Kidney capillary endothelial cell (primary cell): Measurements from ENCODE around the gene SPON1.
"Not testable (repeated sequence)": the region's sequence is repeated elsewhere in the genome, so short reads cannot be mapped to it uniquely, and the experiment has no call there.

Experiments used
- DNase-seq: peaks from one replicate; pipeline ENCODE4 v3.0.0-alpha.2; 2018; ENCODE audit warnings: low spot score

SPON1 gene

DNA sequence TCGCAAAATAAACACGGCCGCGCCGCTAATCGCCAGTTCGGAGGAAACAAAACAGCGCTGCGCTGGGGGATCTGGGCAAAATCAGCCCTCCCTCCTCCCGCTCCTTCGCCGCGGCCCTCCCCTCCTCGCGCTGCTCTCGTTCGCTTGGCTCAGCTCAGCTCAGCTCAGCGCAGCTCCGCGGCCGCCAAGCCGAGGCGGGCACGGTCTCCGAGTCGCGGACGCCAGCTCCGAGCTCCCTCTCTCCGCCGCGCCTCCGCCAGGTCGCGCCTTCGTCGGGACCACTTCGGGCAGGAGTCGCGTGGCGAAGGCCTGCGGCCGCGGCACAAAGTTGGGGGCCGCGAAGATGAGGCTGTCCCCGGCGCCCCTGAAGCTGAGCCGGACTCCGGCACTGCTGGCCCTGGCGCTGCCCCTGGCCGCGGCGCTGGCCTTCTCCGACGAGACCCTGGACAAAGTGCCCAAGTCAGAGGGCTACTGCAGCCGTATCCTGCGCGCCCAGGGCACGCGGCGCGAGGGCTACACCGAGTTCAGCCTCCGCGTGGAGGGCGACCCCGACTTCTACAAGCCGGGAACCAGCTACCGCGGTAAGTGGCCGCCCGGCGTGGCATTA, at the start of gene SPON1:
SPON1 (plus strand) TSS at position 162 of the 607 bp plus-strand sequence; CDS start at position 344, 182 bp downstream.
- DNase-seq = no peak

GRCh38 chr11:13917264-13917663, 45.3 kb upstream of the SPON1 start:
- no peak for DNase-seq

GRCh38 chr11:13917904-13918303, 44.6 kb upstream of the SPON1 start:
- no peak for DNase-seq

DNA sequence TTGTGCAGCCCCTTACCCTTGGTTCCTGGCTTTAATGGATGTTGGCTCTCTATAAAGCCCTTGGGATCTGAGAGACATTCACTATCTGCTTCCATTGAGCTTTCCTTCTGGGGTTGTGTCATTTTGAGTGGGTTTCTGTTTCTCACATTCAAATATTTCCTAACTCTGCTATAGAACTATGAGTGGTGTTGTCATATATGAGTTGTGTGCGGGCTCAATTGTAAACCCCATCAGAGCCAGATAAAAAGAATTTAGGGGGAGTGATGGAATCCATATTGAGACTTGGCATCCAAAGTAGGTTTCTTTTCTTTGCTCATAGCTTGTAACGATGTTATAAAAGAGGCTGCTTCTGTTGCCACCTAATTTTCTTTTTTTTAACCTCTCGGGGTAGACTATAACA, 41.8 kb upstream of the SPON1 start:
- no peak for DNase-seq

- DNase-seq = no peak
These were observed 41.0 kb upstream of the SPON1 start for GRCh38 chr11:13921545-13921944.

DNA sequence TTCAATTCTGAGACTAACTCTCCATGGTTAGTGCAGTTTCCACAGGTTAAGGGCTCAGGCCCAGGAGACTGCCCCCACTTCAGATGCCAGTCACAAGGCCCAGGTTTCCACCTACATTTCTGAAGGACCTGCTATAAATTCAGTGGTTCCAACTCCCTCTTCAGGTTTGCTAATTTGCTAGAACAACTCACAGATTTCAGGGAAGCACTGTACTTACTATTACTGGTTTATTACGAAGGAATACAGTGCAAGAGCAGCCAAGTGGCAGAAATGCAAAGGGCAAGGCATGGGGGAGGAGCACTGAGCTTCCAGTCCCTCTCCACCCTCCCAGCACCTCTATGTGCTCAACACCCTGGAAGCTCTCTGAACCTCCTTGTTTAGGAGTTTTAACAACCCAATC, 39.3 kb upstream of the SPON1 start:
- no peak for DNase-seq

- peak; percentile 68 for DNase-seq
These were observed 38.5 kb upstream of the SPON1 start for GRCh38 chr11:13923716-13924650.

- no peak for DNase-seq
These were observed 37.7 kb upstream of the SPON1 start for GRCh38 chr11:13924801-13925327.

DNA sequence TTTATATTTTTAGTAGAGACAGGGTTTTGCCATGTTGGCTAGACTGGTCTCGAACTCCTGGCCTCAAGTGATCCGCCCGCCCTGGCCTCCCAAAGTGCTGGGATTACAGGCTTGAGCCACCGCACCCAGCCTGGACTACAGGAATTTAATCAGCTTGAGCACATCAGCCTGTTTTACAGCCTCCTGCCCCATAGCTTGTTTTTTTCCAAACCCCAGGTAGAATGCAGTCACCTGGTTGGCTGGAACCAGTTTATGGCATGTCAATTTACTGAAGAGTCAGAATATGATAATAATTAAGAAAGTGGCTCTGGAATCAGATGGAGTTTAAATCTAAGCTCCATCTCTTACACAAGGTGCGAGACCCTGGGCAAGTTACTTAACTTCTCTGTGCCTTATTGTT, 36.2 kb upstream of the SPON1 start:
- not testable (repeated sequence) for DNase-seq

GRCh38 chr11:13926981-13927380, 35.5 kb upstream of the SPON1 start:
- no peak for DNase-seq

GRCh38 chr11:13927481-13927880, 35.0 kb upstream of the SPON1 start:
- no peak for DNase-seq

DNA sequence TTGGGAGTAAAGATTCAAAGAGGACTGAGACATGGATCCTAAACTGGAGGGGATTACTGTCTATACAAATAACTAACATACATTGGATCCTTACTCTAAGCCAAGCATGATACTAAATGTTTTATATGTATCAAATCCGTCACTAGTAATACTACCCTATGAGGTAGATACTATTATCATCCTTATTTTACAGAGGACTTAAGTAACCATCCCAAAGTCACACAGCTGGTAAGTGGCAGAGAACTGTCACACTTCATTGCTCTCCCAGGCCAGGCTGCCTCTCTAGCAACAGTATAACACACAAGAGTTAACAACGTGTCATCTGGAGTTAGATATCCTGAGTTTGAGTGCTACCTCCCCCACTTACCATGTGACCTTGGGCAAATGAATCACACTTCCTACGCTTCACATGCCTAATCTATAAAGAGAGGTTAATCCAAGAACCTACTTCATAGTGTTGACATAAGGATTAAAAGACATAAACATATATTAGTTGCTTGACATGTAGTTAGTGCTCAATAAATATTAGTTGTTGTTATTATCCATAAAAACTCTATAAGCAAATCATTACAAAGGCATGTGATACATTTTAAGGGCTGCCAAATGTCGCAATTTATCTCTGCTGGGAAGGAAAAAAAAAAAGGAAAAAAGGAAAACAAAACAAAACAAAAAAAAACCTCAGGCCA, 33.8 kb upstream of the SPON1 start:
- DNase-seq = peak; percentile 83

DNA sequence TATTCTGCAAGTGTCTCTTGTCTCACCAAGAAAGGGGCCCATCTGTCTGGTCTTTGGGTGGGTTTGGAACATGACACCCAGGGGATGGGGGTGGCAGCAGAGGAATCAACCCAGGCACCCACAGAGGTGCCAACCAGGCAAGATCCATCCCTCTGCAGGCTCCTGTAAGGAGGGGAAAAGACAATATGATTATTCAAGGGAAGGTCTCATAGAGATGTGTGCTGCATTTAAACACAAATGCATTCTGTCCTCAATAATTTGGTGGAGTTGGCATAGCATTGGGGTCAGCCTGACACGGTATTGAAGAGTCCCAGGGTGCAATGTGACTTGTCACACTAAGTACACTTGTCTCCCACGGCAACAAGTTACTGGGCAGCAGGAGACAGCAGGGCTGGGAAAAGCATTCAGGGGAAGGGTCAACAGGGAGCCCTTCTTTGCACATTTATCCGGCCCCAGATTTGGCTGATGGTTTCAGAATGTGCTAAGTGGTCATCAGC, 33.1 kb upstream of the SPON1 start:
- no peak for DNase-seq

DNA sequence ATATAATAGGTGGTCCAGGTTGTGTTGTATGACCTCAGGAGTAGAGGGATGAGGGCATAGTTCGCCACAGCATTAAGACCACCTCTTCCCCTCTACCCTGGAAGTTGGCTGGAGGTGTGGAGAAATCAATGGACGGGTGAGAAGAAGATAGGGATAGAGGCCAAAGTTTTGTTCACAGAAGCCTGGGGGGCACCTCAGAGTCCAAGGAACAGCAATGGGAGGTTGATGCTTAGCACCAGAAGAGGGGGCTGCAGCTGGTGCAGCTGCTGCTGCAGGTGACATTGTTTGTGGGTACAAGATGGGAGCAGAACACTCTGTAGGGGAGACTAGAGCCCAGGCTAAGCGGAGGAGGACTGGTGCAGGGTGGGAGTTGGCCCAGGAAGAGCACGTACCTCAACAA, 31.2 kb upstream of the SPON1 start:
- no peak for DNase-seq

- not testable (repeated sequence) for DNase-seq
These were observed 25.4 kb upstream of the SPON1 start for GRCh38 chr11:13937154-13937553.

DNA sequence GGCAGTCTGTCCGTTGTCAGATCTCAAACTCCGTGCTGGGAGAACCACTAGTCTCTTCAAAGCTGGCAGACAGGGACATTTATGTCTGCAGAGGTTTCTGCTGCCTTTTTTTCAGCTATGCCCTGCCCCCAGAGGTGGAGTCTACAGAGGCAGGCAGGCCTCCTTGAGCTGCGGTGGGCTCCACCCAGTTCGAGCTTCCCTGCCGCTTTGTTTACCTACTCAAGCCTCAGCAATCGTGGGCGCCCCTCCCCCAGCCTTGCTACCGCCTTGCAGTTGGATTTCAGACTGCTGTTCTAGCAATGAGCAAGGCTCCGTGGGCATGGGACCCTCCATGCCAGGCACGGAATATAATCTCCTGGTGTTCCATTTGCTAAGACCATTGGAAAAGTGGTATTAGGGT, 23.7 kb upstream of the SPON1 start:
- DNase-seq = not testable (repeated sequence)

DNA sequence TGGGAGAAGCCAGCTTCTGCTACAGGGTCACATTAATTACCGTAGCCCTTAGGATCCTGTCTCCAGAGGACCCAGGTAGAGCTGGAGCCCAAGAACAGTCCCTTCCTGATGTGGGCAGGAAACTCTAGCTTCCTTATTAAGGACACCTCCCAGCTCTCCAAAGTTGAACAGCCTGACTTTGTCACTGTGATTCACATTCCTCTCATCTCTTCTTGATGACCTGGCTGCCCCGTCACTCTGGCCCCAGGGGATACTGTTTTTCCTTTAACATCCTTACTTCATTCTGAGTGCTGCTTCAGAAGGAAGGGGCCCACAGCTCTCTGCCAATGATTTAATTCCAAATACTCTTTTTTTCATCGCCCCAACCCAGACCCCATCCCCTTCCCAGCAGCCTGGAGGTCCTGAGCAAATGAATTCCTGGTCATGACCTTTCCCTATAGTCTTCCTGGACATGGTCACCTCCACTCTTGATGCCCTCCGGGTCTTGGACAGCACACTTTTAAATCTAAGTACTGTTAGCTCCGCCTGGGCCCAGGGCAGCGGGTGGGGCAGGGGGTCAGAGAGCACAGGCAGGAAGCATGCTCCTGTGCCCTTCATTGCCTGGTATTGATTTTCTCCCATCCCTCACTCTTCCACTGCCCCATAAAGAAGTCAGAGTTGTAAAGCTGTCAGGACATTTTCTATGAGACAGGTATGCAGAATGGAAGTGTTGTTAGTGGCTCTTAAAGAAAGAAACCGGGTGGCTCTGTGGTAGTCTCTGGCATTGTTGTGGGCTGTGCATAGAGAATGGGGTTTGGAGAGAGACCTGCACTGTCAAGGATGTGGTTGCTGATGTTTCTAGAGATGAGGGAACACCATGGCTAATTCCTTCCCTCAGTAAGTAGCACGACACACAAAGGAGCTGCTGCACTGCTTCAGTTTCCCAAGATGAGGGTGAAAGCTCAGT, 22.3 kb upstream of the SPON1 start:
- no peak for DNase-seq

DNA sequence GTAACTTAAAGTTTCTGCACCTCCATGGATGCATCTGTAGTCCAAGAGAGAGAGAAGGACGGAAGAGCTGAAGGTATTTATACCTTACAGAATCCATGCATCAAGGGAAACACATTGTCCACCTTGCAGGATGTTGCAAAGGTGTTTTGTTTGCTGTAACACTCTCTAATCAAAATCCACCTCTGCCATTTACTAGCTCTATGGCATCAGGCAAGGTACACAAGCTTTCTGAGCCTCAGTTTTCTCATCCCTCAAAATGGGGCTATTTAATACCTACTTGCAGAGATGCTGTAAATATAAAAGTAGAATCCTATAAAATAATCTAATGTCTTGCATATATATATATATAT, 21.6 kb upstream of the SPON1 start:
- DNase-seq = no peak

GRCh38 chr11:13941775-13942174, 20.7 kb upstream of the SPON1 start:
- no peak for DNase-seq

GRCh38 chr11:13942378-13942777, 20.1 kb upstream of the SPON1 start:
- no peak for DNase-seq

- DNase-seq = no peak
These were observed 19.5 kb upstream of the SPON1 start for GRCh38 chr11:13942971-13943381.
